Suprapubic skin (tissue), 4 donors: ENCODE data around the gene DDN. TPM values are rescaled to one million over a fixed set of nuclear protein-coding genes. Genes with fewer than 3 reads are reported as not detected.

Experiments used
- DNase-seq, 2 donors: peaks; one replicate each; pipeline ENCODE4 v3.0.0-alpha.2; 2019; ENCODE audit warnings: low spot score in 2 of 2
- H3K27ac ChIP-seq: fragments of 200-600 bp; sonication (generic); one replicate; pipeline ENCODE4 v1.5.1; 2019
- H3K27me3 ChIP-seq: fragments of 200-600 bp; sonication (generic); one replicate; pipeline ENCODE4 v1.5.1; 2019
- H3K36me3 ChIP-seq: fragments of 200-600 bp; sonication (generic); one replicate; pipeline ENCODE4 v1.5.1; 2019
- H3K4me1 ChIP-seq: fragments of 200-600 bp; sonication (generic); one replicate; pipeline ENCODE4 v1.5.1; 2019
- H3K4me3 ChIP-seq: fragments of 200-600 bp; sonication (generic); one replicate; pipeline ENCODE4 v1.5.1; 2019; ENCODE audit warnings: mild to moderate bottlenecking
- H3K9me3 ChIP-seq: fragments of 200-600 bp; sonication (generic); one replicate; pipeline ENCODE4 v1.5.1; 2019
- CTCF ChIP-seq, 2 donors: fragments of 200-600 bp in 1 of 2; fragments of 450-650 bp in 1 of 2; sonication (generic) in 1 of 2; IDR thresholded peaks; one replicate each; pipeline ENCODE4 v1.5.1; 2016 to 2019; ENCODE audit warnings: antibody characterized with exemption in 2 of 2, mild to moderate bottlenecking in 1 of 2, moderate library complexity in 1 of 2
- EP300 ChIP-seq: sonication (generic); formaldehyde crosslinking; IDR thresholded peaks from one replicate; pipeline ENCODE4 v1.6.1; 2017; ENCODE audit warnings: antibody characterized with exemption
- POLR2A ChIP-seq, 2 donors: fragments of 450-650 bp; IDR thresholded peaks; one replicate each; pipeline ENCODE4 v1.6.1; 2017; ENCODE audit warnings: antibody characterized with exemption in 2 of 2, mild to moderate bottlenecking in 2 of 2, moderate library complexity in 2 of 2
- POLR2AphosphoS5 ChIP-seq, 3 donors: sonication (generic); formaldehyde crosslinking; IDR thresholded peaks; one replicate each; pipeline ENCODE4 v1.6.1; 2017; ENCODE audit warnings: antibody characterized with exemption in 3 of 3
- WGBS: methylation state at CpG from one replicate; pipeline ENCODE4 v1.1.5; 2018; 5-methylcytosine and 5-hydroxymethylcytosine counted together
- total RNA-seq, 4 donors: library from RNA; depleted of rRNA; stranded (reverse); fragments of >200 nt; gene quantifications; one replicate each; pipeline ENCODE4 v1.1.0, GENCODE V29; 2016

Gene DDN
- total RNA-seq, 4 donors from 2014 or later = 0.23 to 0.45 (median 0.24) TPM; not detected in 1

DNA sequence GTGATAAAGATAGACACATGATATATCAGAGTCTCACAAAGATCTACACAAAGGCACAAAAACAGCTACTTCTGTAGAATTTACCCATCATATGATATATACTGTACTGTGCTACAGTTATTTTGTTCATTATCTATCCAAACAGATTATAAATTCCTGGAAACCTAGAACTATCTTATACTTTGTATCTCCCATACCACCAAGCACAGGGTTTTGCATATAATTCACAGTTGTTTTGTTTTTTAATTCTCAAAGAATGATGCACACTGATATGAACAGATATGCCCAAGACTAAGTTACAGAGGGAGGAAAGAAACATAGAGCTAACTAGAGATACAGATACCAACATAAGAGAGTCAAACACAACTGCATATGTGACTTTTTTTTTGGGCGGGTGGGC, 16.0 kb upstream of the DDN start:
- TF ChIP-seq EP300 = no peak
- TF ChIP-seq CTCF (IDR thresholded peaks at IDR 0.05) = no peak
- TF ChIP-seq POLR2AphosphoS5 (IDR thresholded peaks at IDR 0.05) = no peak
- TF ChIP-seq POLR2A (IDR thresholded peaks at IDR 0.05) = no peak
- no peak for DNase-seq
- Histone ChIP-seq H3K4me3 (no peak overlapping the region), H3K9me3 (no peaks in the 10 kb centered on the region), H3K27ac (no peak overlapping the region), H3K4me1 (peaks cover 32% of the 10 kb centered on the region), H3K27me3 (no peaks in the 10 kb centered on the region), H3K36me3 (peaks cover 28% of the 10 kb centered on the region)
- 92% methylated on average over 1 of the region's 1 CpG for WGBS

DNA sequence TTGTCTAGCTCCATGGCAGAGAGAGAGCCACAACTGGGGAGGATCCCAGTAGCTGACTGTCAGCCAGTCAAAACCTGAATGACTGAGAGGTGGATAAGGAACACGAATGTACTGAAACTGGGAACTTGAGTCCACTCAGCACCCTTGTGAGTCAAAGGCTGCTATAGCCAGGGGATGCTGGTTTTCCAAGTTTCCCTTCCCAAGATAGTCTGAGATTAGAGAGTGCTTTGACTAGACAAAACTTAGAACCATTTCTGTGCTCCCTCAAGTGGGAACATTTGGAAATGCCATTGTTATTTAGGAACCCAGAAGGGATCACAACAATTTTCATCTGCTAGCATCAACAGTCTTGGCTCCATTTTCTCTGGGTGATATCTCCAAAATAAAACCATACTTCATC, 15.4 kb upstream of the DDN start:
- Histone ChIP-seq H3K4me3 (no peak overlapping the region), H3K4me1 (peaks cover 26% of the 10 kb centered on the region), H3K27ac (no peak overlapping the region), H3K27me3 (no peaks in the 10 kb centered on the region), H3K9me3 (no peaks in the 10 kb centered on the region), H3K36me3 (peaks cover 34% of the 10 kb centered on the region)
- TF ChIP-seq POLR2AphosphoS5 (IDR thresholded peaks at IDR 0.05) (no peak), CTCF (IDR thresholded peaks at IDR 0.05) (no peak), POLR2A (IDR thresholded peaks at IDR 0.05) (no peak), EP300 (no peak)
- no peak for DNase-seq
- 58% methylated on average over 1 of the region's 1 CpG for WGBS

GRCh38 chr12:49013428-49013827, 14.3 kb upstream of the DDN start:
- no peak for TF ChIP-seq POLR2AphosphoS5 (IDR thresholded peaks at IDR 0.05)
- TF ChIP-seq CTCF (IDR thresholded peaks at IDR 0.05) = no peak
- no peak for TF ChIP-seq POLR2A (IDR thresholded peaks at IDR 0.05)
- TF ChIP-seq EP300 = no peak
- 91% methylated on average over 3 of the region's 3 CpGs for WGBS
- H3K27me3 ChIP-seq = no peaks in the 10 kb centered on the region
- H3K4me3 ChIP-seq = no peak overlapping the region
- peaks cover 19% of the 10 kb centered on the region for H3K4me1 ChIP-seq
- H3K9me3 ChIP-seq = no peaks in the 10 kb centered on the region
- DNase-seq = no peak
- H3K27ac ChIP-seq = no peak overlapping the region
- H3K36me3 ChIP-seq = peaks cover 34% of the 10 kb centered on the region

DNA sequence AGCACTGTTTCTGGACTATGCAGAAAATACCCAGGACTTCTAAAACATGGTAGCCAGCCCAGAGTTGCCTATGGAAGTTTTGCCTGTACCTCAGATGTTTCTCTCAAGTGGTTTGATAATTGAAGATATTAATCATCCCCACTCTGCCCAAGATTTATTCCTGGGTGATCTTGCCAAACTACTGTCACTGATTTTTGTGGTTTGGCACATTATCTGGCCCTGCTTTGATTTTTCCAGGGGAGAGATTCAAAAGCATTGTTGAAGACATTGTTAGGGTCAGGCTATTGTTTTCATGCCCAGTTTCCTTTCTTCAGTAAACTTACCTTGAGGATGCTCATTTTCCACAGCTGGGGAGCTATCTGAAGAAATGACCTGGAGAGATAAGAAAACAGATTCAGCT, 13.6 kb upstream of the DDN start:
- TF ChIP-seq POLR2A (IDR thresholded peaks at IDR 0.05) (no peak), POLR2AphosphoS5 (IDR thresholded peaks at IDR 0.05) (no peak), EP300 (no peak), CTCF (IDR thresholded peaks at IDR 0.05) (no peak)
- Histone ChIP-seq H3K4me1 (peaks cover 15% of the 10 kb centered on the region), H3K4me3 (no peak overlapping the region), H3K36me3 (peaks cover 34% of the 10 kb centered on the region), H3K9me3 (no peaks in the 10 kb centered on the region), H3K27me3 (no peaks in the 10 kb centered on the region), H3K27ac (no peak overlapping the region)
- DNase-seq = no peak

GRCh38 chr12:49010092-49010668, 11.0 kb upstream of the DDN start:
- Histone ChIP-seq H3K27ac (no peak overlapping the region), H3K4me3 (no peak overlapping the region), H3K27me3 (no peaks in the 10 kb centered on the region), H3K36me3 (peaks cover 40% of the 10 kb centered on the region), H3K9me3 (no peaks in the 10 kb centered on the region), H3K4me1 (no peaks in the 10 kb centered on the region)
- DNase-seq = no peak
- no peak for TF ChIP-seq POLR2A (IDR thresholded peaks at IDR 0.05)
- 92% methylated on average over 3 of the region's 3 CpGs for whole genome bisulfite sequencing

DNA sequence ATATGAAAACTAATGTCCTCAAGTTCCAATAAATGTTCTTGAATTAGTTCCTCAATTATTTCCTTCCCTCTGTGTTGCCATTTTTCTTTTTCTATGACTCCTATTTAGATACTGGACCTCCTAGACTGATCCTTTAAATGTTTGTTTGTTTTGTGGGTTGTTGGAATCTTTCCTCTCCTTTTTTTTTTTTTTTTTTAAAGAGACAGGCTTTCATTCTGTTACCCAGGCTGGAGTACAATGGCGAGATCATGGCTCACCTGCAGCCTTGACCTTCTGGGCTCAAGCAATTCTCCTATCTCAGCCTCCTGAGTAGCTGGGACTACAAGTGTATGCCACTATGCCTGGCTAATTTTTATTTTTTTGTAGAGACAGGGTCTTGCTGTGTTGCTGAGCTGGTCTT, 9.8 kb upstream of the DDN start:
- no peaks in the 10 kb centered on the region for H3K4me1 ChIP-seq
- H3K36me3 ChIP-seq = peaks cover 53% of the 10 kb centered on the region
- H3K9me3 ChIP-seq = no peaks in the 10 kb centered on the region
- no peak overlapping the region for H3K4me3 ChIP-seq
- TF ChIP-seq EP300 (no peak), CTCF (IDR thresholded peaks at IDR 0.05) (no peak), POLR2A (IDR thresholded peaks at IDR 0.05) (no peak), POLR2AphosphoS5 (IDR thresholded peaks at IDR 0.05) (no peak)
- no peak for DNase-seq
- H3K27ac ChIP-seq = no peak overlapping the region
- WGBS = 100% methylated on average over 1 of the region's 1 CpG
- H3K27me3 ChIP-seq = no peaks in the 10 kb centered on the region
